GM12872 (cell line): ENCODE data around the gene TRIM15.

Source experiments
- CTCF ChIP-seq: IDR thresholded peaks from 3 replicates; pipeline ENCODE4 v1.5.1; 2011; ENCODE audit warnings: low read depth, mild to moderate bottlenecking, low read length, moderate library complexity; ENCODE audit not compliant: insufficient read depth

TRIM15 gene

GRCh38 chr6:30155520-30156261, 7.7 kb upstream of the TRIM15 start:
- TF ChIP-seq CTCF: no peak

- TF ChIP-seq CTCF: no peak
These were observed 7.1 kb upstream of the TRIM15 start for GRCh38 chr6:30156262-30156599.

- no peak for TF ChIP-seq CTCF
These were observed 6.6 kb upstream of the TRIM15 start for GRCh38 chr6:30156774-30157173.

- no peak for TF ChIP-seq CTCF
These were observed 5.8 kb upstream of the TRIM15 start for GRCh38 chr6:30157581-30157980.

GRCh38 chr6:30157999-30158398, 5.3 kb upstream of the TRIM15 start:
- no peak for TF ChIP-seq CTCF

- no peak for TF ChIP-seq CTCF
These were observed 4.8 kb upstream of the TRIM15 start for GRCh38 chr6:30158475-30159040.

GRCh38 chr6:30160008-30160784, 3.1 kb upstream of the TRIM15 start:
- TF ChIP-seq CTCF: no peak
